GM18909 (cell line): ENCODE results near the gene LGR5.

ENCODE experiments used
- ATAC-seq: cut with Tn5 transposase; IDR thresholded peaks from one replicate; pipeline ENCODE4 v1.9.1; 2021; ENCODE audit warnings: mild to moderate bottlenecking; ENCODE audit not compliant: unreplicated experiment, poor library complexity

The LGR5 gene

GRCh38 chr12:71584356-71584755, 144.8 kb downstream of the LGR5 start:
- ATAC-seq = no peak

- ATAC-seq = no peak
Observed at GRCh38 chr12:71585218-71585617, 145.6 kb downstream of the LGR5 start.

- no peak for ATAC-seq
Observed at GRCh38 chr12:71587012-71587411, 147.4 kb downstream of the LGR5 start.

GRCh38 chr12:71589478-71589881, 149.9 kb downstream of the LGR5 start:
- ATAC-seq = no peak

GRCh38 chr12:71591601-71592000, 152.0 kb downstream of the LGR5 start:
- no peak for ATAC-seq

- no peak for ATAC-seq
Observed at GRCh38 chr12:71592841-71593240, 153.2 kb downstream of the LGR5 start.

- ATAC-seq = no peak
Observed at GRCh38 chr12:71594214-71594948, 154.8 kb downstream of the LGR5 start.

- no peak for ATAC-seq
Observed at GRCh38 chr12:71599210-71599609, 159.6 kb downstream of the LGR5 start.

- no peak for ATAC-seq
Observed at GRCh38 chr12:71601546-71601945, 161.9 kb downstream of the LGR5 start.

- no peak for ATAC-seq
Observed at GRCh38 chr12:71602761-71603577, 163.4 kb downstream of the LGR5 start.

- ATAC-seq = no peak
Observed at GRCh38 chr12:71605039-71605438, 165.4 kb downstream of the LGR5 start.

GRCh38 chr12:71607494-71608330, 168.1 kb downstream of the LGR5 start:
- ATAC-seq = no peak

- no peak for ATAC-seq
Observed at GRCh38 chr12:71610031-71610795, 170.6 kb downstream of the LGR5 start.

- ATAC-seq = no peak
Observed at GRCh38 chr12:71621938-71622337, 182.3 kb downstream of the LGR5 start.

GRCh38 chr12:71625476-71625875, 185.9 kb downstream of the LGR5 start:
- no peak for ATAC-seq

GRCh38 chr12:71626098-71626497, 186.5 kb downstream of the LGR5 start:
- ATAC-seq = peak; percentile 63

- no peak for ATAC-seq
Observed at GRCh38 chr12:71626768-71627167, 187.2 kb downstream of the LGR5 start.

GRCh38 chr12:71627438-71628002, 187.9 kb downstream of the LGR5 start:
- ATAC-seq = no peak
